GM19372 (cell line): ENCODE measurements around the gene CGB2.
"Not testable (repeated sequence)": the region's sequence is repeated elsewhere in the genome, so short reads cannot be mapped to it uniquely, and the experiment has no call there.

Source experiments
- ATAC-seq: cut with Tn5 transposase; IDR thresholded peaks from one replicate; pipeline ENCODE4 v1.9.1; 2021; ENCODE audit warnings: mild to moderate bottlenecking, low read depth, moderate library complexity; ENCODE audit not compliant: unreplicated experiment

CGB2 gene

DNA sequence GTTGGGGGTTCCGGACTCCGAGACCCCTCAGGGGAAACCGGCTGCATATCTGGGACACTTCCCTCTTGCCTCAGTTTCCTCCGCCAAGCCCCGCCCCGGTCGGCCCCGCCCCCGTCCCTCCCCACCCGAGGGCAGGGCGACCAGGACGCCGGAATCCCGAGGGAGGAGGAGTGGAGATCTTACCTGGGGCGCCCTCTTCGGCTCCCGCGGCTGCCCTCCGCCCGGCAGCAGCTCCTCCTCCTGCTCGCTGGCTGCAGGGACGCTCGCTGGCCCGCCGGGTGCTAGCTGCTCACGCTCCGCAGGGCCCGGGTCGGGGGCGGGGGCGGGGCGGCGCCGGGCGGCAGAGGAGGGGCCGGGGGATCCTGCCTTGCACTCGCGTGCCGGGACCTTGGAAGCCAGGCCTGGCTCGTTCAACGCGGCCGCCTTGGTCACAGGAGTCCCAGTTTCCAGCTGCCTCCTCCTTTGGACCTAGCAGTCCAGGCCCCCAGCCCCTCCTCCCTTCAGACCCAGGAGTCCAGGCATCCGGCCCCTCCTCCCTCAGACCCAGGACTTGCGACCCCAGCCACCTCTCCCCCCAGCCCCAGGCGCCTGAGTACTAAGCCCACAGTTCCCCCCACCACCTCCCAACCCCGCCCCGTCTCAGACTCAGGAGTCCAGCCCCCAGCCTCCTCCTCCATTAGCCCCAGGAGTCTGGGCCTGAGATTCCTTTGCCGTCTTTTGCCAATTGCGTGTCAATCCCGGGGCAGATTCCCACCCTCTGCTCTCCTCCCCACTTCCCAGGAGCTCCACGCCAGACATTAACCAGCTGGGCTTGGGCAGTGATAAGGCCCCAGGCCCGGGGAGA is 33.3 kb downstream of the CGB2 start, which contains the start of gene NTF4:
NTF4 (minus strand) TSS at position 51 of the 844 bp plus-strand sequence. CDS start 2,821 bp downstream, outside the sequence.
- no peak for ATAC-seq

DNA sequence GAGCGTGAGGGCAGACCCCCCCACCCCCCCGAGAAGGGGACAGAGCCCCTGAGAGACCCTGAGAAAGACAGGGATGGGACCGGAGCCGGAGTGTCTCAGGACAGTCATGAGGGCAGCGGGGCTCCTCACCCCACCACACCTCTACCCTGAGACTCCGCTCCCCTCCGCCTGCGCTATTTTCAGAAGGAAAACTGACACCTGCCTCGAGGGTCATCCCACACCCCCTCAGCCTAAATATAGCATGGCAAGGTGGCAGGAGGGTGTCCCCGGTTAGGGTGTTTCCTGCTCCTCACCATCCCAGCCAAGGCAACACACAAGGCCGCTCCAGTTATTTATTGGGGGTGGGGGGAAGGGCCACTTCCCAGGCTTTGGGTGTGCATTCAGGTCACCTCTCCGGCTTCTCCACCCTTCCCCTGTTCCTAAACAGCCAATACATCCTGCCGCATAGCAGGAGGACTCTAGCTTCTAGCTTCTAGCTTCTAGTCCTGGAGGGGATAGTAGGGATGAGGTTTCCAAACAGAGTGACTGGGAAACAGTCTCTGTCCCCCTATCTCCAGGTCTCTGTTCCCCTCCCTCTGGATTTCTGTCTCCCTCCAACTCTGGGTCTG is 34.3 kb downstream of the CGB2 start:
- no peak for ATAC-seq

DNA sequence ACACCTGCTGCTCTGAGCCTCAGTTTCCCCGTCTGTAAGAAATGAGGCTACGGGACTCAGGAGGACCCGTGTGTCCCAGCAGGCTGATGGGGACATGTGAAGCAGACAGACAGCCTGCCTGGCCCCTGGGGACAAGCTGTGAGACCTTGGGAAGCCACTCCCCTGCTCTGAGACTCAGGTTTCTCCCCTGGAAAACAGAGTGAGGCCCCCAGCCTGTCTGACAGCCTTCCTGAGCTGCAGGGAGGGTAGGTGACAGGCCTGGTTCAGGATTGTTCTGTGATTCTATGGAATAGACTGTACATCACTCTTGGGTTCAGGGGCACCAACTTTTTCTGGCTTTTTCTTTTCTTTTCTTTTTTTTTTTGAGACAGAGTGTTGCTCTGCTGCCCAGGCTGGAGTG is 35.9 kb downstream of the CGB2 start:
- no peak for ATAC-seq

DNA sequence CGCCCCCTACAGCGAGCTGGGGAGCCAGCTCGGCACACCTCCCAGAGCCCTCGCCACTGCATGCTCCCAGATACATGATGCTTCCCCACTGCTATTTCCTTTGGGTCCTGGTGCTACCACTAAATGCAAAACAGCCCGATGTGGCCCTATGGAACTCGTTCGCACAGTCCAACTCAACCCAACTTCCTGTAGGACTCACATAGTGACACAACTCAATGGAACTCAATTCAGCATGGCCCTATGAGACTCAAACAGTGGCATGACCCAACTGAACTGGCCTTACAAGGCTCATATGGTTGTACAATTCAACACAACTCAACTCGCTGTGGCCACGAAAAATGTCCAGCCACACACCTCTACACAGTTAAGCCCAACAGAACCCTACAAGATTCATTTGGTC is 37.3 kb downstream of the CGB2 start:
- no peak for ATAC-seq

DNA sequence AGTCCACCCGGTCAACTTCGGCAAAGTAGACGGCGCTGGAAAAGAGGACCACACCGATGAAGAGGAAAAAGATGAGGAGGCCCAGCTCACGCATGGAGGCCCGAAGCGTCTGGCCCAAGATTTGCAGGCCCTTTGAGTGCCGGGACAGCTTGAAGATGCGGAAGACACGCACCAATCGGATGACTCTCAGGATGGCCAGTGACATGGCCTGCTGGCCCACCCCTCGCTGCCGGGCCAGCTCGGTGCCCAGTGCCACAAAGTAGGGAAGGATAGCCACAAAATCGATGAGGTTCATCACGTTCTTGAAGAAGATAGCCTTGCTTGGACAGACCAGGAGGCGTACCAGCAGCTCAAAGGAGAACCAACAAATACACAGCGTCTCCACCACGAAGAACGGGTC is 38.7 kb downstream of the CGB2 start:
- ATAC-seq: no peak

DNA sequence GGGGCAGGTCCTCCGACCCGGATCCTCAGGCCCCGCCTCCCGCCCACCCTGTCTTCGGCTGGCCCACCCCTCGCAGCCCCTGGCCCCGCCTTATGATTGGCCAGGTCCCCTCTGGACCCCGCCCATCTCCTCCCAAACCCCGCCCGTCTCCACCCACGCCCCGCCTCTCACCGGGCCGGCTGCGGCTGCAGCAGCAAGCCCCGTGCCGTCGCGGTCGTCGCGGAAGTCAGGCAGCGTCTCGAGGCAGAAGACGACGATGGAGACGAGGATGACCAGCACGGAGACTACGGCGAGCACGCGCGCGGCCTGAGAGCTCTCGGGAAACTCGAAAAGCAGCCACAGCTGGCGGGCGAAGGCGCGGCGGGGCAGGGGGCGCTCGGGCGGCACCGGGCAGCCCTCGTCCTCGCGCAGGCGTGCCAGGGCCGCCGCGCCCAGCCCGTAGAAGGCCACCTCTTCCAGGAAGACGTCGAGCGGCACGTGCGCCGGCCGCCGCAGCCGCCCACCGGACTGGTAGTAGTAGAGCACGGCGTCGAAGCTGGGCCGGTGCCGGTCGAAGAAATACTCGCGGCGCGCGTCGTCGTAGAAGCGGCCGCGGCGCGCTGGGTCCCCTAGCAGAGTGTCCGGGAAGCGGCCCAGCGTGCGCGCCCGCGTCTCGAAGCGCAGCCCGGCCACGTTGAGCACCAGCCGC is 40.3 kb downstream of the CGB2 start:
- ATAC-seq: no peak

GRCh38 chr19:49073514-49074378 is 42.1 kb downstream of the CGB2 start:
- ATAC-seq: no peak

GRCh38 chr19:49074869-49075268 is 43.2 kb downstream of the CGB2 start:
- ATAC-seq: not testable (repeated sequence)

- ATAC-seq: no peak
These were observed 48.7 kb downstream of the CGB2 start for GRCh38 chr19:49080392-49080791.

DNA sequence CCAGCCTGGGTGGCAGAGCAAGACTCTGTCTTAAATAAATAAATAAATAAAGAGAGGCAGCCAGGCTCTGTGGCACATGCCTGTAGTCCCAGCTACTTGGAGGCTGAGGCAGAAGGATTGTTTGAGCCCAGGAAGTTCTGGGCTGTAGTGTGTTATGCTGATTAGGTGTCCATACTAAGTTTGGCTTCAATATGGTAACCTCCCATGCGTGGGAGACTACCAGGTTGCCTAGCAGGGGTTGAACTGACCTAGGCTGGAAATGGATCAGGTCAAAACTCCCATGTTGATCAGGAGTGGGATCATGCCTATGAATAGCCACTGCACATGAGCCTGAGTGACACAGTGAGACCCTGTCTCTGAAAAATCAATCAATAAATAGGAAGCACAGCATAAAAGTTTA is 49.6 kb downstream of the CGB2 start:
- ATAC-seq: no peak
